ENCODE data around the gene MSRB2.

DNA sequence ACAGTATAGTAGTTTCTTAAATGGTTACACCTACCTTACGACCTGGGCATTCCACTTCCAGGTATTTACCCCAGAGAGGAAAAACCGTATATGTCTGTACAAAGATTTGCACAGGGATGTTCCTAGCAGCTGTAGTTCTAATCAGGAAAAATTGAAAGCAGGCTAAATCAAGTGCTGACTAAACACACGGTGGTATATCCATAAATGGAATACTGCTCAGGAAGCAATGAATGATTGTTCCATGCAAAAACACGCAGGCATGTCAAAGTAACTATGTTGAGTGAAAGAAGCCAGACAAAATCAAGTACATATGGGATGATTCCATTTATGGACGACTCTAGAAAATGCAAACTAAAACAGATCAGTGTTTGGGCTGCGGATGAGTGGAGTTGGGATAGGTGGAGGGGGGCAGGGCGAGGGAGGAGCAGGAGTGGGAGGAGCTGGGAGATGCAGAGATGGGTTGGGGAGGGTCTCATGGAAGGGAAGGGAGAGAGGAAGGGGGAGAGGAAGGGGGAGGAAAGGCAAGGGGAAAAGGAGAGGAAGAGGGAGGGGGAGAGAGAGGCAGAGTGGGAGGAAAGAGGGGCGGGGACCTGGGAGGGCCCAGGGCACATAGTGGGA is 484 bp upstream of the MSRB2 start:
- TF ChIP-seq, protein P1, sequence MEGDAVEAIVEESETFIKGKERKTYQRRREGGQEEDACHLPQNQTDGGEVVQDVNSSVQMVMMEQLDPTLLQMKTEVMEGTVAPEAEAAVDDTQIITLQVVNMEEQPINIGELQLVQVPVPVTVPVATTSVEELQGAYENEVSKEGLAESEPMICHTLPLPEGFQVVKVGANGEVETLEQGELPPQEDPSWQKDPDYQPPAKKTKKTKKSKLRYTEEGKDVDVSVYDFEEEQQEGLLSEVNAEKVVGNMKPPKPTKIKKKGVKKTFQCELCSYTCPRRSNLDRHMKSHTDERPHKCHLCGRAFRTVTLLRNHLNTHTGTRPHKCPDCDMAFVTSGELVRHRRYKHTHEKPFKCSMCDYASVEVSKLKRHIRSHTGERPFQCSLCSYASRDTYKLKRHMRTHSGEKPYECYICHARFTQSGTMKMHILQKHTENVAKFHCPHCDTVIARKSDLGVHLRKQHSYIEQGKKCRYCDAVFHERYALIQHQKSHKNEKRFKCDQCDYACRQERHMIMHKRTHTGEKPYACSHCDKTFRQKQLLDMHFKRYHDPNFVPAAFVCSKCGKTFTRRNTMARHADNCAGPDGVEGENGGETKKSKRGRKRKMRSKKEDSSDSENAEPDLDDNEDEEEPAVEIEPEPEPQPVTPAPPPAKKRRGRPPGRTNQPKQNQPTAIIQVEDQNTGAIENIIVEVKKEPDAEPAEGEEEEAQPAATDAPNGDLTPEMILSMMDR (IDR thresholded peaks at IDR 0.05) = no peak
- TF ChIP-seq POLR2A (IDR thresholded peaks at IDR 0.05) = no peak
